K562 (cell line): ENCODE measurements around the gene PEDS1. TPM values are rescaled to one million over a fixed set of nuclear protein-coding genes. Genes with fewer than 3 reads are reported as not detected.

Experiments used
- CEBPG ChIP-seq, 3 experiments: fragments of 200-800 bp in 1 of 3; sonication (Bioruptor generic) in 1 of 3; sonication (generic) in 1 of 3; formaldehyde crosslinking in 1 of 3; IDR thresholded peaks in 2 of 3; conservative IDR thresholded peaks in 1 of 3; 2 replicates each; pipeline versions ENCODE4 v1.6.1 to v1.8.0; 2016 to 2022; ENCODE audit warnings: missing compliant biosample characterization in 2 of 3, missing genetic modification characterization in 2 of 3, mild to moderate bottlenecking in 1 of 3, missing genetic modification reagents in 1 of 3
- CREM ChIP-seq: IDR thresholded peaks from 2 replicates; pipeline ENCODE4 v1.6.1; 2014; ENCODE audit warnings: antibody characterized with exemption, low read depth
- FOXJ3 ChIP-seq: sonication (generic); formaldehyde crosslinking; IDR thresholded peaks from 2 replicates; pipeline ENCODE4 v1.4.0; 2020; ENCODE audit warnings: mild to moderate bottlenecking, missing genetic modification reagents
- JUN ChIP-seq, 2 experiments: sonication (generic) in 1 of 2; formaldehyde crosslinking in 1 of 2; IDR thresholded peaks; 2 replicates each; pipeline versions ENCODE4 v1.6.1 to v1.8.0; 2012 to 2022; ENCODE audit warnings: borderline replicate concordance in 2 of 2, mild to moderate bottlenecking in 2 of 2, improper control_type of control experiment in 1 of 2, low read depth in 1 of 2, low read length in 1 of 2, missing genetic modification reagents in 1 of 2
- JUND ChIP-seq, 2 experiments: IDR thresholded peaks; 2 replicates in 1 of 2; 3 replicates in 1 of 2; pipeline ENCODE4 v1.6.1; 2011; ENCODE audit warnings: borderline replicate concordance in 2 of 2, low read depth in 2 of 2, low read length in 2 of 2, improper control_type of control experiment in 1 of 2, missing biosample characterization in 1 of 2, missing genetic modification characterization in 1 of 2, missing genetic modification reagents in 1 of 2
- KAT2B ChIP-seq: IDR thresholded peaks from one replicate; pipeline ENCODE4 v1.6.1; 2012; ENCODE audit warnings: low read depth, mild to moderate bottlenecking, control low read depth, inconsistent platforms, low read length, moderate library complexity
- RUNX1 ChIP-seq: sonication (generic); IDR thresholded peaks from 2 replicates; pipeline ENCODE4 v1.6.1; 2016; ENCODE audit warnings: antibody characterized with exemption, low read depth
- SPI1 ChIP-seq: IDR thresholded peaks from 2 replicates; pipeline ENCODE4 v1.6.1; 2011; ENCODE audit warnings: low read depth, low read length, control low read depth, borderline replicate concordance
- SRSF9 ChIP-seq: fragments of 200-400 bp; formaldehyde crosslinking; IDR thresholded peaks from 2 replicates; pipeline ENCODE4 v1.6.1; 2017; ENCODE audit warnings: low read depth, low read length, borderline replicate concordance
- TOE1 ChIP-seq, 2 experiments: fragments of 450-650 bp in 1 of 2; sonication (generic) in 1 of 2; formaldehyde crosslinking in 1 of 2; IDR thresholded peaks; 2 replicates each; pipeline versions ENCODE4 v1.7.1 to v1.8.0; 2016 to 2022; ENCODE audit warnings: borderline replicate concordance in 2 of 2, mild to moderate bottlenecking in 2 of 2, antibody characterized with exemption in 1 of 2, inconsistent platforms in 1 of 2, low read depth in 1 of 2, missing genetic modification reagents in 1 of 2, moderate library complexity in 1 of 2
- ZBTB7A ChIP-seq: IDR thresholded peaks from 2 replicates; pipeline ENCODE4 v1.6.1; 2011; ENCODE audit warnings: low read depth, mild to moderate bottlenecking, low read length, moderate library complexity, borderline replicate concordance; ENCODE audit not compliant: control insufficient read depth
- ZKSCAN1 ChIP-seq: fragments of 150-350 bp; IDR thresholded peaks from 2 replicates; pipeline ENCODE4 v1.6.1; 2016; ENCODE audit warnings: low read depth, low read length
- ZNF165 ChIP-seq: fragments of 250-450 bp; sonication (Bioruptor Pico); IDR thresholded peaks from 2 replicates; pipeline ENCODE4 v1.4.0; 2020; ENCODE audit warnings: borderline replicate concordance
- ZNF347 ChIP-seq: fragments of 450-650 bp; formaldehyde crosslinking; IDR thresholded peaks from 2 replicates; pipeline ENCODE4 v1.4.0; 2020; ENCODE audit warnings: low read depth, mild to moderate bottlenecking, moderate library complexity
- polyA plus RNA-seq, 8 experiments: library from polyadenylated mRNA; depleted of rRNA in 4 of 8; stranded (reverse) in 5 of 8; unstranded in 3 of 8; fragments of >200 nt; fragmentation: Nextera tagmentation in 2 of 8; fragmentation: Illumina TruSeq in 1 of 8; extraction: Ambion mirVana in 2 of 8; extraction: Trizol in 1 of 8; gene quantifications; 2 replicates each; pipeline versions ENCODE4 v1.2.1 to v1.2.3, GENCODE V29; 2011 to 2014; ENCODE audit warnings: inconsistent platforms in 1 of 8, missing spikeins in 1 of 8
- total RNA-seq, 7 experiments: library from RNA; depleted of rRNA in 6 of 7; stranded (reverse); fragments of >200 nt in 6 of 7; fragmentation: Illumina TruSeq in 2 of 7; extraction: Trizol in 2 of 7; gene quantifications; 2 replicates each; pipeline versions ENCODE4 v1.2.1 to v1.2.3, GENCODE V29; 2011 to 2021; ENCODE audit warnings: low replicate concordance in 1 of 7
- TF ChIP-seq, protein P1 (sequence below): fragments of 250-450 bp; sonication (Bioruptor Pico); IDR thresholded peaks from 2 replicates; pipeline ENCODE4 v1.8.0; 2022; ENCODE audit warnings: inconsistent platforms, mild to moderate bottlenecking, moderate library complexity, borderline replicate concordance
- TF ChIP-seq, protein P2 (sequence below): sonication (generic); formaldehyde crosslinking; IDR thresholded peaks from 2 replicates; pipeline ENCODE4 v1.5.0; 2020; ENCODE audit warnings: missing genetic modification reagents
- TF ChIP-seq, protein P3 (sequence below): fragments of 250-450 bp; sonication (Bioruptor Pico); IDR thresholded peaks from 2 replicates; pipeline ENCODE4 v1.8.0; 2021; ENCODE audit warnings: mild to moderate bottlenecking, moderate library complexity
- TF ChIP-seq, protein P4 (sequence below): fragments of 250-450 bp; sonication (Bioruptor Pico); IDR thresholded peaks from 2 replicates; pipeline ENCODE4 v1.8.0; 2022; ENCODE audit warnings: inconsistent platforms

Gene PEDS1
- total and polyA plus RNA-seq, 9 of the 15 experiments (the other 6 are each of a cell fraction or from before 2014, with no cell fraction given), result 2.9 to 38.5 (median 24.2) TPM

DNA sequence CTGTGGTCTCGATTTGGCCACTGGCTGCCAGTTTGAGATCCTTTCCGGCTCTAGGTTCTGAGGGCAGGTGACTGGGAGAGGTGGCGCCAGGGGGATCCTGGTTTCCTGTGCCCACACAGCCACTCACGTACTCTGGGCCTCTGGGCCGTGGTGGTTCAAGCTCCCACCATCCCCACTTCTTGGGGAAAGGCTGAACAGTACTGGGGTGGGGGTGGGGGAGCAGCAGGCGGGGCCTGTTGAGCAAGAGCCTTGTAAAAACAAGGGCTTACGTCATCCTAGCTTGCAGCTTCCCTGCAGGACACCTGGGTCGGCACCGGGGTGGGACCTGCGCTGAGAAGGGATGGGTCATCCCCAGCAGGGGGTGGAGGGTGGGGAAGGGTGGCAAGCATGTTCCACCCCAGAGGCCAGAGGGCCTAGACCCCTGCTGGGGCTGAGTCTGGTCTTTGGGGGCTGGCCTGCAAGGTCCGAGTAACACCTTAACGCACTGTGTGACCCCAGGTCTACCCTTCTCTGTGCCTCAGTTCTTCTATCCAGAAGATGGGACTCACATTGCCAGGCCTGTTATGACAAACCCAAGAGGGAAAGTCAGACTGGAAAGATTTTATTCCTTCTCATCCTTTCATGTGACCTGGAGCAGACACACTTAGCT, 34.0 kb upstream of the PEDS1 start (continued):
- TF ChIP-seq KAT2B, result no peak
- TF ChIP-seq CEBPG (CRISPR knock-in tag; IDR thresholded peaks at IDR 0.05), result peak; percentile 72; the same call in 1 of the 2 replicates
- TF ChIP-seq CEBPG (tag; conservative IDR thresholded peaks at IDR 0.05 in 1 of 2, IDR thresholded peaks at IDR 0.05 in 1 of 2), result peak; percentile 71 to 75
- TF ChIP-seq, protein P1, sequence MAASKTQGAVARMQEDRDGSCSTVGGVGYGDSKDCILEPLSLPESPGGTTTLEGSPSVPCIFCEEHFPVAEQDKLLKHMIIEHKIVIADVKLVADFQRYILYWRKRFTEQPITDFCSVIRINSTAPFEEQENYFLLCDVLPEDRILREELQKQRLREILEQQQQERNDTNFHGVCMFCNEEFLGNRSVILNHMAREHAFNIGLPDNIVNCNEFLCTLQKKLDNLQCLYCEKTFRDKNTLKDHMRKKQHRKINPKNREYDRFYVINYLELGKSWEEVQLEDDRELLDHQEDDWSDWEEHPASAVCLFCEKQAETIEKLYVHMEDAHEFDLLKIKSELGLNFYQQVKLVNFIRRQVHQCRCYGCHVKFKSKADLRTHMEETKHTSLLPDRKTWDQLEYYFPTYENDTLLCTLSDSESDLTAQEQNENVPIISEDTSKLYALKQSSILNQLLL (CRISPR knock-in tag), result no peak
- peak; percentile 57; the same call in 1 of the 2 replicates for TF ChIP-seq CREM
- TF ChIP-seq, protein P2, sequence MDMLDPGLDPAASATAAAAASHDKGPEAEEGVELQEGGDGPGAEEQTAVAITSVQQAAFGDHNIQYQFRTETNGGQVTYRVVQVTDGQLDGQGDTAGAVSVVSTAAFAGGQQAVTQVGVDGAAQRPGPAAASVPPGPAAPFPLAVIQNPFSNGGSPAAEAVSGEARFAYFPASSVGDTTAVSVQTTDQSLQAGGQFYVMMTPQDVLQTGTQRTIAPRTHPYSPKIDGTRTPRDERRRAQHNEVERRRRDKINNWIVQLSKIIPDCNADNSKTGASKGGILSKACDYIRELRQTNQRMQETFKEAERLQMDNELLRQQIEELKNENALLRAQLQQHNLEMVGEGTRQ, result no peak
- TF ChIP-seq JUN (IDR thresholded peaks at IDR 0.05; ENCODE audit: borderline replicate concordance, low read depth, low read length), result 0 out of 2 replicates have a peak, but pooled peaks have one; percentile 27
- TF ChIP-seq JUN (CRISPR knock-in tag; IDR thresholded peaks at IDR 0.05; ENCODE audit: borderline replicate concordance), result no peak
- TF ChIP-seq, protein P3, sequence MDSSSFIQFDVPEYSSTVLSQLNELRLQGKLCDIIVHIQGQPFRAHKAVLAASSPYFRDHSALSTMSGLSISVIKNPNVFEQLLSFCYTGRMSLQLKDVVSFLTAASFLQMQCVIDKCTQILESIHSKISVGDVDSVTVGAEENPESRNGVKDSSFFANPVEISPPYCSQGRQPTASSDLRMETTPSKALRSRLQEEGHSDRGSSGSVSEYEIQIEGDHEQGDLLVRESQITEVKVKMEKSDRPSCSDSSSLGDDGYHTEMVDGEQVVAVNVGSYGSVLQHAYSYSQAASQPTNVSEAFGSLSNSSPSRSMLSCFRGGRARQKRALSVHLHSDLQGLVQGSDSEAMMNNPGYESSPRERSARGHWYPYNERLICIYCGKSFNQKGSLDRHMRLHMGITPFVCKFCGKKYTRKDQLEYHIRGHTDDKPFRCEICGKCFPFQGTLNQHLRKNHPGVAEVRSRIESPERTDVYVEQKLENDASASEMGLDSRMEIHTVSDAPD (CRISPR knock-in tag), result no peak
- peak; percentile 85 for TF ChIP-seq JUND (IDR thresholded peaks at IDR 0.05; ENCODE audit: borderline replicate concordance, low read depth, low read length)
- peak; percentile 57; the same call in 1 of the 3 replicates for TF ChIP-seq JUND (tag; IDR thresholded peaks at IDR 0.05; ENCODE audit: borderline replicate concordance, low read depth, low read length)
- 0 out of 2 replicates have a peak, but pooled peaks have one; percentile 40 for TF ChIP-seq ZBTB7A
- TF ChIP-seq SPI1, result no peak
- no peak for TF ChIP-seq SRSF9
- TF ChIP-seq ZKSCAN1, result no peak
- no peak for TF ChIP-seq RUNX1
- TF ChIP-seq FOXJ3 (CRISPR knock-in tag), result no peak
- TF ChIP-seq ZNF347 (CRISPR knock-in tag), result no peak
- TF ChIP-seq TOE1 (IDR thresholded peaks at IDR 0.05; ENCODE audit: borderline replicate concordance), result no peak
- TF ChIP-seq TOE1 (CRISPR knock-in tag; IDR thresholded peaks at IDR 0.05; ENCODE audit: borderline replicate concordance, low read depth), result no peak
- TF ChIP-seq, protein P4, sequence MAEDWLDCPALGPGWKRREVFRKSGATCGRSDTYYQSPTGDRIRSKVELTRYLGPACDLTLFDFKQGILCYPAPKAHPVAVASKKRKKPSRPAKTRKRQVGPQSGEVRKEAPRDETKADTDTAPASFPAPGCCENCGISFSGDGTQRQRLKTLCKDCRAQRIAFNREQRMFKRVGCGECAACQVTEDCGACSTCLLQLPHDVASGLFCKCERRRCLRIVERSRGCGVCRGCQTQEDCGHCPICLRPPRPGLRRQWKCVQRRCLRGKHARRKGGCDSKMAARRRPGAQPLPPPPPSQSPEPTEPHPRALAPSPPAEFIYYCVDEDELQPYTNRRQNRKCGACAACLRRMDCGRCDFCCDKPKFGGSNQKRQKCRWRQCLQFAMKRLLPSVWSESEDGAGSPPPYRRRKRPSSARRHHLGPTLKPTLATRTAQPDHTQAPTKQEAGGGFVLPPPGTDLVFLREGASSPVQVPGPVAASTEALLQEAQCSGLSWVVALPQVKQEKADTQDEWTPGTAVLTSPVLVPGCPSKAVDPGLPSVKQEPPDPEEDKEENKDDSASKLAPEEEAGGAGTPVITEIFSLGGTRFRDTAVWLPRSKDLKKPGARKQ (CRISPR knock-in tag), result no peak
- TF ChIP-seq ZNF165 (CRISPR knock-in tag), result no peak
